Fibroblast of gingiva (primary cell): ENCODE data around the gene CALU.

ENCODE experiments used
- DNase-seq: peaks from one replicate; pipeline ENCODE4 v3.0.0-alpha.2; 2011; ENCODE audit warnings: low read depth

Gene CALU

DNA sequence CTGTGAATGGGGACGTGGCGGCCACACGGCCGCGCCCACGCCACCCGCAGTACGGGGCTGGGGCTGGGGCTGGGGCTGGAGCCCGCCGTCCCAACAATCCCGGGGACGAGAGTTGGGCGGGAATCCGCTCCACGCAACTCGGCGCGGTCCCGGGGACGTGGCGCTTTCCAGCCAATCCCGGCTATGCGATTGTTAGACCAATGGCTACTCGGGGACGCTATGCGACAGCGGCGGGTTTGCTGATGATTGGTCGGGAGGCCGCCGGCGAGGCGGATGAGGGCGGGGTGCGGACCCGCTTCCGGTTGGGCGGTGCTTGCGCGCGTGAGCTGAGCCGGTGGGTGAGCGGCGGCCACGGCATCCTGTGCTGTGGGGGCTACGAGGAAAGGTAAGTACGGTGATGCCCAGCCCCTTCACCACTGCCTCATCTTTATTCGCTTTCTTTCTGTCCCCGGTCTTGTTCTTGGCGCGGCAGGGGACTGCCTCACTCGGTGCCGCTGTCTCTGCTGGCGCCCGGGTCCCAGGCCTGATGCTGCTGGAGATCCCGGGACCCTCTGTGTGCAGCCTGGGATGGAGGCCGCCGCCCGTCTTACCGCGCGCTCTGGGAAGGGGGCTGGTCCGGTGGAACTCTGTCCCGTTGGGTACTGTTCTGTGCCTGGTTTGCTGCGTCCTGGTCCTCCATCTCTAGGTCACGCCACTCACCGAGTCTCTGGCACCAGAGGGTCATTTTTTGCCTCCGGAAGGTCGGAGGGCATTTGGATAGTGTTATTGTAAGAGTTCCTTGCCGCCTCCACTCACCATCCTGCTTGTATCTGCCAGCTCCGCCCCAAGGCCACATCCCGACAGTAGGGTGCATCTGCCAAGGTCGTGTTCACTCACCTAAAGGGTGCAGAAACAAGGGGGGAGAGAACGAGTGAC, at the start of gene CALU:
Gene CALU (plus strand): TSS at position 312 of the 915 bp plus-strand sequence. CDS start 9,225 bp downstream, outside the sequence.
- DNase-seq: peak; percentile 98

DNA sequence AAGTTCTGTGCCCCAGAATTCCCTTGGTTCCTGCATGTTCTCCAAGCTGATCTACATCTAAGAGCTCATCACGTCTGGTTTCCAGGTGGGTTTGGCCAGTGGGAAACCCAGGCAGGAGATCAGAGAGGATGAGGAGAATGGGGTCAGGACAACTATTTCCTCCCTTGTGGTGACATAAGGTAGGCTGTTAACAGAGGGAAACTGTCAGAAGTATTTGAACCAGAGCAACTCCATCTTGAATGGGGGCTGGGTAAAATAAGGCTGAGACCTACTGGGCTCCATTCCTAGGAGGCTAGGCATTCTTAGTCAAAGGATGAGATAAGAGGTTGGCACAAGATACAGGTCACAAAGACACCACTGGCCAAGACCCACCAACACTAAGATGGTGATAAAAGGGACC, 47.9 kb upstream of the CALU start:
- DNase-seq: no peak

DNA sequence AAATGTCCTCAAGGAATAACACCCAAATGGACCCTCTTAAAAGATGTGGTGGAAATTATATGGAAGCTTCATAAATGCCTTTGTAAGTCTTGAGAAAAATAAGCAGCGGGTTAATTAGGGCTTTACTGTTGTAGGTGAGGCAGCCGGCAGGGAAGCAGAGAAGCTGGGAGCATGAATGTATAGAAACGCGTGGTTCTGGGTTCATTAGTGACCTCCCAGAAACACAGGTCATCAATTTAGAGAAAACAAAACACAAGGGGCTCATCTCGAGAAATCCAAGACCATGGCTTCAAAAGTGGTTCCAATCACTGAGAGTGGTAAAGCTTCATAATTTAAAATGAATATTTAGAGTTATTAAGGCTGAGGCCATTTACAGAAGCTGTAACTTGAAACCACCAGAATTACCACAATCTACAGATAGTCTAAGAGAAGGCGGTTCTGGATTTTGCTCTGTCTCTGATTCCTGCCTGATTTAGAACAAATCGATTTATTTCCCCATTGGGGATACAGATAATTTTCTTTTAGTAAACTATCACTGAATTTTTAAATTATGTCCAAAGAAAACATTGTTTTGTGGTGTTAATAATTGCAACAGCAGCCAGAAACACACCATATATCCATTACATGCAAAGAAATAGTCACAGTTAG, 46.4 kb upstream of the CALU start:
- no peak for DNase-seq

DNA sequence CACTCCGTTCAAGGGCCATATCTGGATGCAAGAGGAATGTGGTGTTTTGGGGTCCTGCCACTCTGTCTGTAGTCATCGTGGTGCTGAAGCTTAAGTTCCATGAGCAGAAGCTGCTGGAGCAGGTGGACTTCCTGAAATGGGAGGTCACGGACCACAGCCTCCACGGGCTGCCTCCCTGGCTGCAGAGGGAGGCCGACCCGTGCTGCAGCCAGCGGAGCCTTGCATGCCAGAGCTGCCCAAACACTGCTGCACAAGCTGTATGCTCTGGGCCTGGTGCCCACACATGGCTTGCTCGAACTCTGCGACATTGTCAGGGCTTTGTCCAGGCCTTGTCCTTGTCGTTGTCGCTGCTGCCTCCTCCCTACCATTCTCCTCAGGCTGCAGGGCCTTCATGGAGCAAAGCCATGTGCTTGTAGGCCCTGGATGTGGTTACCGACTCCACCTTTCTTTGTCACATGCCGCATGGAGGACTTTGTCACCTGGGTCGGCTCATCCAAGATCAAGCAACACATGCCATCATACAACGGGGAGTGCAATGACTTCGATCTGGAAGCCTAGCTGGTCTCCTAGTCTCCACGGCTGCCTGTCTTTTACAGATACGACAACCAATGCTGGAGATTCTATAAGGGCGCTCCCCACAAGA, 45.7 kb upstream of the CALU start:
- DNase-seq: no peak

DNA sequence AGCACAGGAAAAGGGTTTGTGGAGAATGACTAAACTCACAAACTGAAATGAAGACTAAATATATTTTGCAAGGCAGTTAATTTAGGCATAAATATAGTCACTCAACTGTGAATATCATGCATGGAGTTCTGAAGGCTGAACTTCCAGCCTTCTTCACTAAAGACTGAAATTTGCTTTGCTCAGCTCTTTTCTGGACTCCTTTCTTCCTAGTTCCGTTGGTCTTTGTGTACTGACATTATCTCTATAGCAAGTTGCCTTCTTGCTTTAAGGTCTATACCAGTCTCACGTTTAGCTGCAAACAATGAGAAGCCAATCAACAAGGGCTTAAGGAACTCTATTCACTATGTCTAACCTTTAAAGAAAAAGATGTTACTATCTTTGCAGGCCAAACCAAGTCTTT, 44.4 kb upstream of the CALU start:
- no peak for DNase-seq

DNA sequence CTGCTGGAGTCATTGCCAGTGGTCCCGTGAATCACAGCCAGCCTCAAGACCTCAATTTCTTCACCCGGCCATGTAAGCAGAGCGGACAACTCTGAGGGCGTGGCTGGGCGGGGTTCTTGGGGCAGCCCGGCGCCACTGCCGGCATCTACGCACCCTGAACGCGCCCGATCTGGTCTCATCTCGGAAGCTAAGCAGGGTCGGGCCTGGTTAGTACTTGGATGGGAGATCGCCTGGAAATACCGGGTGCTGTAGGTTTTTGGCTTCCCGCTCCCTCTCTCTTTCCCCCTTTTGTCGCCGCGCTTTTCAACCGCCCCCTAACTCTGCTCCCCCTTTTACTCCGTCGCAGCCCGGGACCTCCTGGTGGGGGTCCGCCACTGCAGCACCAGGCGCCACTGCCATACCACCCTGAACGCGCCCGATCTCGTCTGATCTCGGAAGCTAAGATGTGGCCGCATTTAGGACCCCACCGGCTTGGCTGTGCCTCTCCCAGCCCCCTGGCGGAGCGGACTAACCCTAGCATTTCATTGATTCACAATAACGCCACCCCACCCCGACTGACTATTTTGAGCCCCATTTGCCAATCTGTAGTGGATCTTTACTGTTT, 41.8 kb upstream of the CALU start:
- DNase-seq: peak; percentile 67

DNA sequence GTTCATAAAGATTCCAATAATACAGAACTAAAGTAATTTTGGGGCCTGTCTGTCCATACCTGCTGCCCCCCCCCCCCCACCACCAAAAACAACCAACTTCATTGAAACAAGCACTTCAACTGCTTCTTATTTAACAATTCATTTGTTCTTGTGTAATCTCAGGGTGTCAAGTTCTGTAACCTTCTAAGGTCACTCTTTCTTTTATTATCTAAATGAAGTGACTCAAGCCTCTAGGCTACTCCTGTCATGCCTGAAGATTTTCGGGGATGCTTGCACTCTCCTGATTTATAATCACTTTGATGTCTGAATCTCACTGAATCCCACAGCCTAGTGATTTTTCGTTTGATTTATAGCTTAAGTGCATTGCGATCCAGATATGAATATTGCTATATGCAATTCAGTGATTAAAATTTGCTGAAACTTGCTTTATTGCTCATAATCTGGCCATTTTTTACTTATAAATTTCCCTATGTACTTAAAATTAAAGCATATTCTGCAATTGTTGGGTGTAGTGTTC, 39.9 kb upstream of the CALU start:
- no peak for DNase-seq

DNA sequence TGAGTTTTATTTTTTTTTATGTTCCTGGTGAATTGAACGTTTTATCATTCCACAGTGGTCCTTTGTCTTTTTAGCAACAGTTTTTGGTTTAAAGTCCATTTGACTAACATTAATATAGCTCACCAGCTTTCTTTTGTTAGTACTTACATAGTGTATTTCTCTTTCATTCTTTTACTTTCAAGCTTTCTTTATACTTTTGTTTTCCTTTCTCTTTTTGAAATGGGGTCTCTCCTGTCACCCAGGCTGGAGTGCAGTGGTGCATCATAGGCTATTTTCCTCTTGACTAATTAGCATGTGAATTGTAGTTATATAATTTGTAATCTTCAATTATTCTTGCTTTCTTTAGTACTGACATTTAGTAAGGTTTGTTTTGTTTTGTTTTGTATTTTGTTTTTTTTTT, 39.3 kb upstream of the CALU start:
- no peak for DNase-seq

DNA sequence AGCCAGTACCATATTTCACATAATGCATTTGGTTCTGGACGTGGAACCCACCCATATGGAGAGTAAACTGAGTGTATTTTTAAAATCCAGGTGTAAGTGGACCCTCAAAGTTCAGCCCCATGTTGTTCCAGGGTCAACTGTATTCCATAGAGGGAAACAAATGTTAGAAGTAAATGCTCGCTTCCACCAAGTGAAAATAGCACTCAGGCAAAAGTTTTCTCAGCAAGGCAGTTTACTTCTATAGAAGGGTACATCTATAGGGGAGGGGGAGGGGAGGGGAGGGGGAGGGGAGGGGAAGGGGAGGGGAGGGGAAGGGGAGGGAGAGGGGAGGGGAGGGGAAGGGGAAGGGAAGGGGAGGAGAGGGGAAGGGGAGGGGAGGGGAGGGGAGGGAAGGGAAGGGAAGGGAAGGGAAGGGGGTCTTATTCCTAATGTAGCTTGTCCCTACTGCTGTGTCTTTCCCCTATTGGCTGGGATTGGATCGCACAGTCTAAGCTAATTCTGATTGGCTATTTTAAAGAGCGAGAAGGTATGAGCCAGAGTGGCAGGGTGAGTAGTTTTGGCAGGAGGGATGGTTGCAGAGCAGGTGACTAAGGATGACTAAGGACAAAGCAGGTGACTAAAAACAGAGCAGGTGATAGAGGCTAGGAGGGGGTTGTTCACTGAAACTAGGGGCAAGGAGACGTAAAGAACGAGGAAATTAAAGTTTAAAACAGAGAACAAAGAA, 37.9 kb upstream of the CALU start:
- no peak for DNase-seq

DNA sequence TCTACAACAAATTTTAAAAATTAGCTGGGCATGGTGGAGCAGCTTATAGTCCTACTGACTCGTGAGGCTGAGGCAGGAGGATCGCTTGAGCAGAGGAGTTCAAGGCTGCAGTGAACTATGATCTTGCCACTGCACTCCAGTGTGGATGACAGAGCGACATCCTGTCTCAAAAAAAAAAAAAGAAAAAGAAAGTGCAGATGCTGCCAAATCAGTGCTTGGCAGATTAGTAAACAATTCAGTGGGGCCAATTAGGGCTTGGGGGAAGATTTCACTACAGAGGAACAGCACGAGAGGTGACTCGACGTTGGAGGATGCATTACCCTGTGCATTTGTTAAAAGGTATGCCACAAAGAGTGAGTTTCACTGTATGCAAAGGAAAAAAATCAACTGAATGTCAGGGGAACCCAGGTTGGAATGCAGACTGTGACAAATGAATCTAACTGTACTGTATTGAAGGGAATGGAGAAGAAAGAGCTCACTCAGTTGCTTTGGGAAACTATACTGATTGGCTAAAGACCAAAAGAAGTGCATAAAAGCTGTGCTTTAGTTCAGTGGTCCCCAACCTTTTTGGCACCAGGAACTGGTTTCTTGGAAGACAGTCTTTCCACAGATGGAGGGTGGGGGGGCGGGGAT, 35.4 kb upstream of the CALU start:
- DNase-seq: no peak

DNA sequence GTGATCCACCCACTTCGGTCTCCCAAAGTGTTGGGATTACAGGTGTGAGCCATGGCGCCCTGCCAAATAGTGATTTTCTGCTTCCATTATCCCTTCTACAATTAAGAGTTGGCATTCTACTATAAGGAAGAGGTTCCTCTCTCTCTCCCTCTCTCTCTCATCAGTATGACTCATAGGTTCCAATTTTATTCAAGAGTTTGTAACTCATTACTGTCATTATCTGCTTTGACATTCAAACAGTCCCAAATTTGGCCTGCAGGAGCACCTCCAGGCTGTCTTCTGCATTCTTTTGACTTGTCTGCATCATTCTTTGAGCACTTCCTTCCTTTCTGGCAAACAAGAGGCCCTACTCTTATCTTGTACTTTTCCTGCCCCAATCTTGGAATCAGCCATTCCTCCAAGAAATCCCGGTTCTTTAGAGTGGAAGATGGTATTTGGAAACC, 33.2 kb upstream of the CALU start:
- DNase-seq: no peak

DNA sequence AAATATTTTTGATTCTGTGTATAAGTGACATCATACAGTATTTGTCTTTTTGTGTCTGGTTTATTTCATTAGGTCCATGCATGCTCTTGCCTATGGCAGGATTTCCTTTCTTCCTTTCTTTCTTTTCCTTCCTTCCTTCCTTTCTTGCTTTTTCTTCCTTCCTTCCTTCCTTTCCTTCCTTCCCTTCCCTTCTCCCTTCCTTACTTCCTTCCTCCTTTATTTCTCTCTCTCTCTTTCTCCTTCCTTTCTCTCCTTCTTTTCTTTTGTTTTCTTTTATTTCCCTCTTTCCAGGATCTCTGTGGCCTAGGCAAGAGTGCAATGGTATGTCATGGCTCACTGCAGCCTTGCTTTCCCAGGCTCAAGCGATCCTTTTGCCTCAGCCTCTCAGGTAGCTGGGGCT, 31.4 kb upstream of the CALU start:
- DNase-seq: no peak

DNA sequence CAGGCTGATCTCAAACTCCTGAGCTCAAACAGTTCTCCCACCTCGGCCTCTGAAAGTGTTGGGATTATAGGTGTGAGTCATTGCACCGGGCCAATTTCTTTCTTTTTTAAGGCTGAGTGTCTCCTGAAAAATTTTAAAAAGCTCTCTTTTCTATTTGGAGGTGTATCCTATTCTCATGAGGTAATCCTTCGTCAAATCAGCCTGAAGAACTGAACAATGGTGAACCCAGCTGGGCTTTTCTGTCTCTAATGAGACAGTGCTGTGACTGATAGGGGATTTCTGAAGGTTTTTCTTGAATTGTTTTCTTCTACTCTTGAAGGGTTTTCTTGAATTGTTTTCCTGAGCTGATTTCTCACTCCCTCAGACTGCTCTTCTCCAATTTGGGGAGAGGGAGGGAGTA, 30.9 kb upstream of the CALU start:
- no peak for DNase-seq

DNA sequence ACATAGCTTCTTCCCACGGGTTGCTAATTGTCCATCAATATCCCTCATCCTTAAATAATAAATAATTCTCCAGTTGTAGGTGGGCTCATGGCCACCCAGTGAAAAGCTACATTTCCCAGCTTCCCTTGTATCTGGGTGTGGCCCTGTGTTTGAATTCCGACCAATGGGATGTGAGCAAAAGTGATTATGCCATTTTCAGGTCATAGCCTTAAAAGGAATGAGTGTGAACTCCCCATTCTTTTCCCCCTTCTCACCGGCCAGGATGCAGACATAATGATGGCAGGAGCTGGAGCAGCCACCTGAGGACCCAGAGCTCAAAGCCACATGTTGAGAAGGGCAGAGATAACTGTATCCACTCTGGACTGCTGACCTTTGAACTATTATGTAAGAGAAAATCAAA, 30.3 kb upstream of the CALU start:
- DNase-seq: no peak

DNA sequence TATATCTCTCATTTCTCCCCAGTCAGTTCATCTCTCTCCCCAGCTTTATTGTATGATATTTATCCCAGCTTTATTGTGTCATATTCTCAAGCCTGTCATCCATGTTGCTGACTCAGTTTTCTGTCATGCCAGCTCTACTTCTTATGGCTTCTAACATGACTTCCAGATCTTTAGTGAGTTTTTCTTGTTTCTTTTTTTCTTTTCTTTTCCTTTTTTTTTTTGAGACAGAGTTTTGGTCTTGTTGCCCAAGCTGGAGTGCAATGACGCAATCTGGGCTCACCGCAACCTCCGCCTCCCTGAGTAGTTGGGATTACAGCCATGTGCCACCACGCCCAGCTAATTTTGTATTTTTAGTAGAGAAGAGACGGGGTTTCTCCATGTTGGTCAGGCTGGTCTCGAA, 28.7 kb upstream of the CALU start:
- DNase-seq: peak; percentile 41

DNA sequence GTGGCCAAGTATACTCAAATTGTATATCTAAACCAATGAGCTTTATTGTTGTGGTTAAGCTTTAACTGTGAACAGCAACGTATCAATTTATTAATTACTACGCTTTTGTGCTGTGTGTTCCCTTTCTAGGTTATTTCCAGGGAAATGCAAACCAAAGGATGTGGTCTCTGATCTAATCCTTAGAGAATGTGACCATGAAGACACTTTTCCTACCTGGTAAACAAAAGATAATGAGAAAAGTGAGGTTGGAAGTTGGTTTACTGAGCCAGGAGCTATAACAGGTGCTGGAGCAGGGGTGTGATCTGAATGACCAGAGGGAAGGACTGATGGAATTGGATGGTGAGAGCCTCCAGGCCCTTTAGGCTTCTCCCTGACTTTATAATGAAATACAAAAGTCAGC, 25.4 kb upstream of the CALU start:
- DNase-seq: no peak

DNA sequence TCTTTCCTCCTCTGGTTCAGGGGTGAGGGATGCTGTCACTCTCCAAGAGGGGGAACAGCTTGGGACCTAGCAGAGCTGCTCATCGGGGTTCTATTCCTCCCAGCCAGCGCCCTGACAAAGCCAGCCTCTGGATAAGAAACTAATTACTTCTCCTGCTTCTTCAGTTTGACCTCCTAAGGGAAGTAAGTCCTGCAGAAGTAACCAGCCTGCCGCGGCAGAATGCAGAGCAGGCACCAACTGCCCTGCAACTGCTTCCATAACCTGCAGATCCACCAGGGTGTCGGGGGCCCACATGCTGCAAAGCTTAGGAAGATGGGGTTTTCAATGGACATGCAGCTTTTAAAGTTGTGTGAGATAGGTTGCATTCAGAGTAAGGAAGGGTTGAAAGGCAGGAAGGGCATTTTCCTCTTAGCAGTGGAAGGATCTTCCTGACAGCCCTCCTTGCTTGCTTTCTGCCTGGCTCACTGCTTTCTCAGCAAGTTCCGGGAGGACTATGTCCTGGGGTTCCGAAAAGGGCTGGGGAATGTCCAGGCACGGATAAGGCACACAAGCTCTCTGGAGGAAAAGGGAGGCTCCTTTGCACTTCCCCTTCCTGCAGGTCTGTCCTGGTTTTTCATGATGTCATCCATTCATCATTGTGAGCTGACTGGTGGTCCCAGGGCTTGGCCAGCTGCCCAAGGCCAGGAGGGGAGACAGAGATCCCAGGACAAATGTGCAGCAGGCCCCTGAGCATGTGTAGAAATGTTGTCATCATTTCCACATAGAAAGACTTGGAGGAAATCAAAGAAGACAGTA, 24.3 kb upstream of the CALU start:
- no peak for DNase-seq

DNA sequence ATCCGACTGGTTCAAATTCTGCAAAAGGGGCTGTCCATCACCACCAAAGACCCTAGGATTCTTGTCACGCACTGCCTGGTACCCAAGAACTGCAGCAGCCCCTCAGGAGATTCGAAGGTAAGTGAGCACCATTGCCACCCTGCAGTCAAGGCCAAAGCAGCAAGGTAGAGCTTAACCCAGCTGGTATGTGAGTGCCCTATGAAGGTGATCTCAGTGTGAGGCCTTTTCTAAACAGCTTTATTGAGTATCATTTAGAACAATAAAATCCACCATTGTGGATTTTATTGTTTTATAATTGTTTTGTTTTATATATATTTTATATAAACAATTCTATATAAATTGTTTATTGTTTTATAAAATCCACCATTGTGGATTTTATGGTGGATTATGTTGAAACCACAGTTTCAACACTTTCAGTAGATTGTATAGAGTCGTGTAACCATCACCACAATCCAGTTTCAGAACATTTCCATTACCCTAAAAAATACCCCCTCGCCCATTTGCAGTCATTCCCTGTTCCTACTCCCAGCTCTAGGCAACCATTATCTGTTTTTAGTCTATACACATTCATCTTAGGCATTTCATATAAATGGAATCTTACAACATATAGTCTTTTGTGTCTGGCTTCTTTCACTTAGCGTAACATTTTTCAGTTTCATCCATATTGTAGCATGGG, 20.1 kb upstream of the CALU start:
- no peak for DNase-seq

DNA sequence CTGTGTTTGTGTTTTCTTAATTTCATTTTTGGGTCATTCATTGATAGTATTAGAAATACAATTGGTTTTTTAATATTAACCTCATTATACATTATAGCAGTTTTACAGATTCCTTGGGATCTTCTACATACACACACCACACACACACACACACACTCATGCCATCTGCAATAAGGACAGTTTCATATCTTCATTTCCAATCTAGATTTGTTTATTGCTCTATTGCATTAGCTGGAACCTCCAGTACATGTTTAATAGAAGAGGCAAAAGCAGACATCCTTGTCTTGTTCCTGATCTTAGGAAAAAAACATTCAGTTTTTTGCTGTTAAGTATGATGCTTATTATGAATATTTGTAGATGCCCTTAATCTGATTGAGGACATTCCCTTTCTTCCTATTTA, 17.8 kb upstream of the CALU start:
- no peak for DNase-seq

DNA sequence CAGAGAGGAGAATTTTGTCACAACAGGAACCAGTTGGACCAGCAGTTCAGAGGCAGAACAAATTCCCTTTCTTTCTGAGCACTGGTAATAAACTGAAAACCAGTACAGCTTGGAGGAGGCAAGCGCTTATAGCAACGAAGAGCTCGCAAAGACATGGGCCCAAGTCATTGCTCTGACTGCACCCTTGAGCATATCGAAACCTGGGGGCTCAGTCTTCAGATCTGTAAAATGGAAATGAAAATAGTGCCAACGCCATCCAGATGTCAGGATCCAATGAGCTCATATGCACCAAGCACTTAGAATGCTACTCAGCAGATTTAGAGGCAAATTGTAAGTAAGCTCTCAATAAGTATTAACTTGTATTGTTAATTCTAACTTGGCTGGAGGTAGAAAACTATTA, 14.4 kb upstream of the CALU start:
- DNase-seq: no peak
